ENCODE results near the gene PI4KB.

Gene PI4KB

GRCh38 chr1:151288502-151288901 is 38.7 kb downstream of the PI4KB start:
- ATAC-seq, result no peak
- TF ChIP-seq ISL1 (CRISPR knock-in tag; IDR thresholded peaks at IDR 0.05), result no peak
- no peak for TF ChIP-seq ZC3H10 (CRISPR knock-in tag; IDR thresholded peaks at IDR 0.05)
- no peak for TF ChIP-seq ZFP3 (CRISPR knock-in tag; IDR thresholded peaks at IDR 0.05)
- no peak for TF ChIP-seq ZNF565 (CRISPR knock-in tag; conservative IDR thresholded peaks at IDR 0.05; ENCODE audit: low read depth)
- no peak for TF ChIP-seq PATZ1 (CRISPR knock-in tag; IDR thresholded peaks at IDR 0.05; ENCODE audit: borderline replicate concordance)
- no peak for TF ChIP-seq CSDC2 (CRISPR knock-in tag; IDR thresholded peaks at IDR 0.05)
- TF ChIP-seq POU6F1 (CRISPR knock-in tag; IDR thresholded peaks at IDR 0.05; ENCODE audit: borderline replicate concordance, low read depth), result no peak
- no peak for TF ChIP-seq PPARA (CRISPR knock-in tag; IDR thresholded peaks at IDR 0.05; ENCODE audit: borderline replicate concordance)
- TF ChIP-seq ZNF70 (CRISPR knock-in tag; IDR thresholded peaks at IDR 0.05), result no peak
- no peak for TF ChIP-seq CREB5 (CRISPR knock-in tag; IDR thresholded peaks at IDR 0.05; ENCODE audit: low read depth)

GRCh38 chr1:151287767-151288500 is 39.3 kb downstream of the PI4KB start:
- no peak for ATAC-seq
- TF ChIP-seq RARB (CRISPR knock-in tag; IDR thresholded peaks at IDR 0.05) (no peak), ZNF8 (CRISPR knock-in tag; IDR thresholded peaks at IDR 0.05) (no peak), ZC3H10 (CRISPR knock-in tag; IDR thresholded peaks at IDR 0.05) (no peak), PPARA (CRISPR knock-in tag; IDR thresholded peaks at IDR 0.05; ENCODE audit: borderline replicate concordance) (no peak), ZNF565 (CRISPR knock-in tag; conservative IDR thresholded peaks at IDR 0.05; ENCODE audit: low read depth) (no peak), TCF4 (CRISPR knock-in tag; IDR thresholded peaks at IDR 0.05; ENCODE audit: borderline replicate concordance) (no peak), ZFP3 (CRISPR knock-in tag; IDR thresholded peaks at IDR 0.05) (no peak), ZNF70 (CRISPR knock-in tag; IDR thresholded peaks at IDR 0.05) (no peak), TSHZ2 (CRISPR knock-in tag; IDR thresholded peaks at IDR 0.05) (no peak), TOX (CRISPR knock-in tag; IDR thresholded peaks at IDR 0.05; ENCODE audit: borderline replicate concordance) (no peak), POU6F1 (CRISPR knock-in tag; IDR thresholded peaks at IDR 0.05; ENCODE audit: borderline replicate concordance, low read depth) (no peak), PATZ1 (CRISPR knock-in tag; IDR thresholded peaks at IDR 0.05; ENCODE audit: borderline replicate concordance) (no peak), CSDC2 (CRISPR knock-in tag; IDR thresholded peaks at IDR 0.05) (no peak), ESRRG (CRISPR knock-in tag; IDR thresholded peaks at IDR 0.05) (no peak), ZFP30 (CRISPR knock-in tag; IDR thresholded peaks at IDR 0.05) (no peak), BACH2 (CRISPR knock-in tag; IDR thresholded peaks at IDR 0.05; ENCODE audit: borderline replicate concordance) (no peak), OSR1 (CRISPR knock-in tag; IDR thresholded peaks at IDR 0.05) (no peak), ARNTL (CRISPR knock-in tag; IDR thresholded peaks at IDR 0.05; ENCODE audit: borderline replicate concordance, low read depth) (no peak), CREB5 (CRISPR knock-in tag; IDR thresholded peaks at IDR 0.05; ENCODE audit: low read depth) (no peak)
